ENCODE results near the gene NEU2.

The NEU2 gene

DNA sequence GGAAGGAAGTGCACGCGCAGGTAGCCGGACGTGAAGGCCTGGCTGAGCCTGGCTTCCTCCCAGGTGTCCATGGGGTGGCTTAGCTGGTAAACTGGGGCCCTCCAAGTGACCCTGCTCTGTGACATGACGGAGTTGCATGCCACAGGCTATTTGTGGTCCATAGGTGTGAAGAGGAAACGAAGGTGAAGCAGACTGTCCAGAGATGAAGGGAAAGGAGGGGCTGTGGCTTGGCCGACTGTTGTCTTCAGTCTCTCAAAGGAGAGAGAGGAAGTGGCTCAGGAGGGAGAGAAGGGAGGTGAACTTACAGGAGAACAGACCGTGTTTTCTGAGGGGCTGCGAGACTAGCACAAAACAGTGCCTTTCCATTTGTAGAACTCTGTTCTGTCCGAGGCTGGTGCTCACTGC lies 47.0 kb downstream of the NEU2 start:
- DNase-seq (ENCODE audit: low spot score): no peak

DNA sequence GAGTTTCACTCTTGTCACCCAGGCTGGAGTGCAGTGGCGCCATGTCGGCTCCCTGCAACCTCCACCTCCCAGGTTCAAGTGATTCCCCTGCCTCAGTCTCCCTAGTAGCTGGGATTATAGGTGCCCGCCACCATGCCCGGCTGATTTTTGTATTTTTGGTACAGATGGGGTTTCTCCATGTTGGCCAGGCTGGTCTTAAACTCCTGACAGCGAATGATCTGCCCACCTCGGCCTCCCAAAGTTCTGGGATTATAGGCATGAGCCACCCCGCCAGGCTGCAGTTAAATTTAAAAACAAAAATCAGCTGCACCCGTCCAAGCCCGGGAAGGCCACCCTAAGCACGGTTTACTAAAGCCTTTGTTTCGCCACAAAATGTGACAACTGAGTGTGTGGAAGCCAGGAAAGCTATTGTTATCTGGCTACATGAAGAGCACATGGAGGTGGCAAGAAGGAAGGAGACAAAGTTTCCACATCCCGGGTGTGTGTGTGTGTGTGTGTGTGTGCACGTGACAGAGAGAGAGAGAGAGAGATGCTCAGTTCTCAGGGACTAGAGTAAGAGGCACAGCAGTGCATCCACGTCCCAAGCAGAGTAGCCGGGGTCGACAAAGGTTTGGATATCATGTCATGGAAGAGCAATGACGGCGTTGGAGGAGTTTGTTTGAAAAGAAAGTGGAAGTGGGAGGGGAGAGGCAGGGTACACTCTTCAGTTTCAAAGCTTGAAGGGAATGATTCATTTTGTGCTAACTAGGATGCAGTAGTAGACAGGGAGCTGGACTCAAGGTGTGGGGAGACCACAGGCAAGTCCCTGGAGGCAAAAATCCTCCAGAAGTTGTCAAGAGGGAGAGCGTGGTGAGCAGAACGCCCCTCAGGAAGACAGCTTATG lies 47.7 kb downstream of the NEU2 start:
- no peak for DNase-seq (ENCODE audit: low spot score)

DNA sequence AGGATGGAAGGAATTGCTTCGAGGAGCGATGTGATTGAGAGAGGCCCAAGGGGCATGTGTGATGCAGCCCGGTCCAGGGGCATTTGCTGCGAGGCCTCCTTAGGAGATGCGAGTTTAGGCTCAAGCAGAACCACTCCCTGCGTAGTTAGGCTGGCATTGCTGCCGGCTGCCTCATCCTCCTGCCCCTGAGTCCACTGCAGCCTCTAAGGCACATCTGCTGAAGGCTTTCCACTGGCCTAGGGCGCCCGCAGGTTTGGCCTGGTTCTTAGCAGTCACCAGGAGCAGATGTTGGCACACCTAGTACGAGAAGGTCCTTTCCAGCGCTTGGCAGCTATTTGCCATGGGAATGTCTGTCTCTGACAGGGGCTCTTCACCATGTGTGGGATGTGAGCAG lies 48.4 kb downstream of the NEU2 start:
- DNase-seq (ENCODE audit: low spot score): no peak

DNA sequence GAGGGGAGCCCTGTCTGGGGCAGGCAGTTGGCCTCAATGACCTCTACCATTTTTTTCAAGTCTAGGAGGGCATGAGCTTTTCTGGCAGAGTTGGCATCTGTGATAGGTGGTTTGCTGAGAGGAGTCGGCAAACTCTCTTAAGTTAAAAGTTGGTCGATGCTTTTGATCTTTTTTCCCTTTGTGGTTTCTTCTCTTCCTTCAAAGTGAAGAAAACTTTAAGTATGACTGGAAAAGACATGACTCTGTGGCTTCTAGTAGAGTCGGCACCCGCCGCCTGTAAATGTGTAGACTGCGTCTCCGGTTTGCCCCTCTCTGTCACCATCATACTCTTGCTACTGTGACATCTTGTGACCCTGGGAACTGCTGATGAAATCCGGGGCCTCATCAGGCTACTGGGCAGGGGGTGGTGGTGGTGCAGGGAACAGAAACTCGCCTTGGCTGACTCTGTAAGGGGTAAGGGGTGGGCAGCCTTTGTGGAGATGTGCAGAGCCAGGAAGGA lies 48.8 kb downstream of the NEU2 start:
- no peak for DNase-seq (ENCODE audit: low spot score)

DNA sequence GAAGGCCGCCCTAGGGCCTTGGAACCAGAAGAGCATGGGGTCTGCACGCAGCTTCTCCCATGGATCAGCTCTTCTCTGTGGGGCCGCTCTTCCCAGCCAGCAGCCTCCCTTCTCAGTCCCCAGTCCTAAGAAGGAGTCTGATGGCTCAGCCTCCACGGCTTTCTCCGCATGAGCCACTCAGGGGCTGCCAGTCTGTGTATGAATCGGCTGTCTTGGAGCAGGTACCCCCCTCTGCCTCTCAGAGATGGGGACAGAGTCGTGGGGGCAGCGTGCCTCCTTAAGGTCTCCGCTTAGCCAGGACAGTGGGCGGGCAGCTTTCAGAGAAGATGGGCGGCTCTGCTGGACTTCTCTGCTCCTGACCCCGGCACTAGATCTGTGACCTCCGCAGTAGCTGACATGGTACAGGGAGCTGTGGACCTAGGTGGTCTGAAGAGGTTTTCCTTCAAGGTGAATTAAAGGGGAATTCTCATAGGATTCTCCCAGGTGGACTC lies 49.3 kb downstream of the NEU2 start:
- no peak for DNase-seq (ENCODE audit: low spot score)

DNA sequence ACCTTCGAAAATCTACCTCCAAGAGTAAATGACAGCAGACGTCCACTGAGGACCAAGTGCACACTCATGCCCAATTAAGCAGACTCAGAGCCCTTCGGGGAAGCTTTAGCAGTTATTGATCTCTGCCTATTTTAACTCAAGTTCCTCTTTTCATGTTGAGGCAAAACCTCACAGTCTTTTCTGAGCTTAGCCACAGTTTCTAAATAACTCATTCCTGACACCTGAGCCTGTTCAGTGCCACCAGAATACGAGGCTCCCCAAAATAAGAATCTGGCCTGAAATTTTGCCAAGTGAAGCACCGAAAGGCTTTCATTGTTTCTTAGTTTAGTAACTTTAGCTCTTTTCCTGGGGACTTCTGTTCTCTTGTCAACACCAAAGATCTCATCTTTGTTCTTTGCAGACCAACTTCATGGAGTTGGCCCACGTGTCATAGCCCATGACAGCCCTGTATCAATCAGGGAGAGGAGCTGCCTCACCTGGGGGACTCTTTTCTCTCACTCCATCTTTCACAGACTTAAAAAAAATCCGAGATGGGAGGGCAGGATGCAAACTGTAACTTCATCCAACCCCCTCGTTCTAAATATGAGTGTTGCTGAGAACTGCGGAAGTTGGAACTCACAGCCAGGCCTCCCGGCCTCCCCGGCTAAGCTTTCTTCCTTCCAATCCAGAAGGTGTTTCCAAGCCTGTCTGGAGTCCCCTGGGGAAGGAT lies 49.9 kb downstream of the NEU2 start:
- DNase-seq (ENCODE audit: low spot score): no peak

DNA sequence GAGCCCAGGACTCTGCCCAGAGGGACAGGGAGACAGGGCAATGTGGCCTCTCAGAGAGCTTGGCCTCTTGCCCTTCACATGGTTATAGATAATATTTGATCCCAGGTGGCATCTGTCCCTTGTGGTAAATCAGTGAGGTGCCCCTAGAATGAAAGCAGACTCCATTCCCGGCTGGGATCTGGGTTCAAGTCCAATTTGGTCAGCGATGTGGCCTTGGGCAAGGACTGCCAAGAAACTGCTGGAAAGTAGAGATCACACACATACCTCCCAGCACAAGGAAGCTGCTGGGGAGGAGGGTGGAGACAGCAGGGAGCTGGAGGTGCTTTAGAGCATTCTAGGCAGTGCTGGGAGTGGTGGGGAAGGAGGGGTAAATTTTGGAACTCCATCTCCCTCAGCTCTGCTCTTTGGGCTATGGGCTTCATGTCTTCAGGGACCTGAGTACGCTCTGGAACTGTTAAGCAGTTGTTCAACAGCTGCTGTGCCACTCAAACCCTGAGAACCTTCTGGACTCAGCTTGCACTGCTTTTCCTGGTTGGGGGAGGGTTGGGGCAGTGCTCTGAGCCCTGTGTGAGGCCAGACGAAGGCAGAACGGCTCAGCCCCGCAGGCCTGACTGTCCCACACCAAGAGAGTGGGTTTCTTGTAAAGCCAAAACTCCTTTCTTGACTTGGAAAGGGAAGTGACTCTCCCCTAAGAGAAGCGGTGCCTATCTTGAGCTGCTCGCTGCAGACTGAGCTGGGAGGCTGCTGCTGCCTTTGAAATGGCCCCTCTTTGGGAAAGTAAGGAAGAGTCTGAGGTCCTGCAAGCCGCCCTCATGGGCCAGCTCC lies 50.7 kb downstream of the NEU2 start:
- DNase-seq (ENCODE audit: low spot score): no peak

DNA sequence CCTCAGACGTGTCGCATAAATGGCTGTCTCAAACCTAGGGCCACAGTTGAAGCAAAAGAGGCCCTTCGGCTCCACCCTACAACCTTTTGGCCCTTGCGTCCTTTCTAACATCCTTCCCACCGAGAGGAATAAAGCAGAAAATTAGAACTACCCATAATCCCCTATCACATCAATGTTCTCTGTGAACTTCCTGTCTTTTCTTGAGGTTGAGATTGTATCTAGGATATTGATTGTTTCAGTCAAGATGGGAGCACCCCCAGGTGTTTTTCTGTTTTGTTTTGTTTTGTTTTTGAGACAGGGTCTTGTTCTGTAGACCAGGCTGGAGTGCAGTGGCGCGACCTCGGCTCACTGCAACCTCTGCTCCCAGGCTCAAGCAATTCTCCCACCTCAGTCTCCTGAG lies 51.3 kb downstream of the NEU2 start:
- no peak for DNase-seq (ENCODE audit: low spot score)

DNA sequence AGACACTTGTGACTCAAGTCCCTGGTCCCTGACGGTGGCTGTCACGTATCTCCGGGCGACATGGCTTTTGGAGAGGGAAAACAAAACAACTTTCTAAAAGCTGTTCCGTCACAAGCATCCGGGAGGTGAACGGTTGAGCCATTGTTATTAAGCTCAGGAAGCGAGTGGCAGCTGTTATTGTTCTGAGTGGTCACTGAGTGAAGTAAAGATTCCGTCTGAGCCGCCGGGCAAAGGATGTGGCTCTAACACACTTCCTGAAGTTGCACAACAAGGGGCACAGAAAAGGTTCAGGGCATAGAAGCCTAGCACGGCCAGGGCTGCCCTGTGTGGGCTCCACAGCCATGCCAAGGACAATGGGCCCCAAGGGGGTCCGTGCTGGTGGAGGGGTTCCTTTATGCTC lies 52.0 kb downstream of the NEU2 start:
- no peak for DNase-seq (ENCODE audit: low spot score)

All from iPS-NIHi11 (cell line).